Effector memory CD8-positive, alpha-beta T cell (primary cell): ENCODE data around the gene EPN3.
A peak's percentile ranks its signal among the peaks of the same experiment; 100 is the strongest.

Experiments used
- ATAC-seq: fragments of 150-1000 bp; cut with Tn5 transposase; replicated peaks from 2 replicates; pipeline ENCODE4 v1.10.0; 2021; ENCODE audit warnings: mild to moderate bottlenecking, moderate library complexity
- DNase-seq, 3 experiments: peaks; one replicate each; pipeline ENCODE4 v3.0.0; 2021
- H3K27ac Mint-ChIP-seq, 2 donors: one replicate each; pipeline ENCODE4 v1.8.0; 2022; ENCODE audit warnings: mild to moderate bottlenecking in 2 of 2, mixed read lengths in 2 of 2, moderate library complexity in 2 of 2
- H3K27me3 Mint-ChIP-seq, 2 donors: one replicate each; pipeline ENCODE4 v1.8.0; 2022; ENCODE audit warnings: mixed read lengths in 2 of 2
- H3K36me3 Mint-ChIP-seq: one replicate; pipeline ENCODE4 v1.8.0; 2022; ENCODE audit warnings: mild to moderate bottlenecking, moderate library complexity, mixed read lengths; ENCODE audit not compliant: insufficient read depth
- H3K4me1 Mint-ChIP-seq, 2 donors: one replicate each; pipeline ENCODE4 v1.8.0; 2022; ENCODE audit warnings: low read depth in 2 of 2, mixed read lengths in 2 of 2
- H3K4me3 Mint-ChIP-seq, 2 donors: one replicate each; pipeline ENCODE4 v1.8.0; 2022; ENCODE audit warnings: mild to moderate bottlenecking in 2 of 2, mixed read lengths in 2 of 2, moderate library complexity in 2 of 2
- H3K9me3 Mint-ChIP-seq, 2 donors: one replicate each; pipeline ENCODE4 v1.8.0; 2022; ENCODE audit warnings: mixed read lengths in 2 of 2

Gene EPN3

DNA sequence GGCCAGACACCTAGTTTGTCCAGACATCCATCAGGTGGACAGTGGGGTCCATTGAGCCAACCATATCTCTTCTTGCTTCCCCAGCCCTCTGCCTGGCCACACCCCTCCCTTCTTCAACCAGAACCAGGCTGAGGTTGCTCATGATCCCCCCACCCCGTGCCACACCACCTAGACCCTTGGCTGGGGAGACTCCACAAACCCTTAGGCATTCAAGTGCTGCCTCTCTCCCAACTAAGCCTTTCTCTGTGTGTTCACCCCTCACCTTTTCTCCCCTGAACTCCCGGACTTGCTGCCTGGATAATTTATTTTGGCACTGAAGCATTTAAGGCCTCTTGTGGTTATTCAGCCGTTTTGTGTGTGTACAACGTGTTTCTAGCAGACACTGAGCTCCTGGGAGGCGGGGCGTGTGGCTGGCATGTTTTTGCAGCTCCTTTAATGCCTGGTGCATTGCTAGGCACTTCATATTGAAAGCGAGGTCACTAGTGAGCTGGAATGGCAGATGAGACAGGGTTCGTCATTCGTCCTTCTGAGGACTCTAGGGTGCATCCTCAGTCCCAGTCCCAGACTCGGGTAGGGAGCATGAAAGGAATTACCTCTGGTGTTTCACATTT lies 56.7 kb downstream of the EPN3 start:
- H3K9me3 Mint-ChIP-seq: no peaks in the 10 kb centered on the region
- no peak overlapping the region for H3K4me3 Mint-ChIP-seq
- peaks cover 10 to 73% of the 10 kb centered on the region in 2 donors for H3K27me3 Mint-ChIP-seq
- DNase-seq (no peak), ATAC-seq (no peak)
- no peaks in the 10 kb centered on the region for H3K36me3 Mint-ChIP-seq
- no peak overlapping the region for H3K27ac Mint-ChIP-seq
- H3K4me1 Mint-ChIP-seq: no peaks in the 10 kb centered on the region

DNA sequence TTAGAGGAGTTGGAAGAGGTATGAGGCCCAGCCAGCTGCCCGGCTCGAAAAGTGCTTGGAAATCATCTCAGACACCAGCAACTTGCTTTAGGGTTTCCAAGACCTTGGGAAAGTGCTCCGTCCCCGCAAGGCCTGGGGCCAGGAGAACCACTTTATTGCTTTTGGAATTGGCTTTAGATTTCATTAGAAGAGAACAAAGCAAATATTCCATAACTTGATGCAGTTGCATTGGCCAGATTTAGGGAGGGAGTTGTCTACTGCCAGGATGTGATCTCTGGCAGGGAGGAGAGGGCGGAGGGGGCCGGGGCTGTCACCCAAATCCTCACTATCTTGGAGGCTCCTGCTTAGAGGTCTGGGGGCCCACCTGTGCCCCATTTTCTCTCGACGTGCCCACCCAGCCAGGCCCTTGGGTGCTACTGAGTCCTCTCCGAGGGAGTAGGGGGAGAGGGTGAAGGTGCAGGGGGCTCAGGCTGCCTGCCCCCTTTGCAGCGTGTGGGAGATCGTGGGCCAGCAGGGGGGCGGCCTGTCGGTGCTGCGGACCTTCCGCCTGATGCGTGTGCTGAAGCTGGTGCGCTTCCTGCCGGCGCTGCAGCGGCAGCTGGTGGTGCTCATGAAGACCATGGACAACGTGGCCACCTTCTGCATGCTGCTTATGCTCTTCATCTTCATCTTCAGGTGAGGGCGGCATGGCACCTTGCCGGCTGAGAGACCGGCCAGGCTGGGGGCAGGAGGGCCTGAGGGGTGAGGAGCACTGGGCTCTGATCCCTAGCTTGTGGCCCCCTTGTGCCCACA lies 58.6 kb downstream of the EPN3 start:
- H3K27ac Mint-ChIP-seq: no peak overlapping the region
- no peak for DNase-seq
- ATAC-seq: no peak
- H3K9me3 Mint-ChIP-seq: no peaks in the 10 kb centered on the region
- H3K27me3 Mint-ChIP-seq: peaks cover 11 to 73% of the 10 kb centered on the region in 2 donors
- no peaks in the 10 kb centered on the region for H3K36me3 Mint-ChIP-seq
- no peaks in the 10 kb centered on the region for H3K4me1 Mint-ChIP-seq
- H3K4me3 Mint-ChIP-seq: no peak overlapping the region

DNA sequence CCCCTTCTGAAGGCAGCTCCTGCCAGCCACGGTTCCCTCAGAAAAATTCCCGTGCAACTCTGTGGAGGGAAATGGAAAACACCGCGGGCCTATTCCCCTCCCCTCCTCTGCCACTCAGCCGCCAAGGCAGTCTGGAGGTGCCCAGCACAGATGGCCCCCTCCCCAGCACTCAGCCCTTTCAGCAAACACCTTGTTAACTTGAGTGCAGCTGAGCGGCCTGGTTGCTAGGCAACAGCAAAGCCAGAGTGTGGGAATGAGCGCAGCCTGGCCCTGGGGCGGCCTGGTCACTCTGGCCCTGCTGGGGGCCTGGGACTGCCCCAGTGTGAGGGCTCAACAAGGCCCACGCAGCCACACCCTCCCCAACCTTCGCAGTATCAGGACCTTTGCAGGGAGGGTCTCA lies 60.8 kb downstream of the EPN3 start:
- DNase-seq (no peak), ATAC-seq (no peak)
- H3K27me3 Mint-ChIP-seq: peaks cover 11 to 66% of the 10 kb centered on the region in 2 donors
- H3K36me3 Mint-ChIP-seq: no peaks in the 10 kb centered on the region
- H3K9me3 Mint-ChIP-seq: no peaks in the 10 kb centered on the region
- H3K4me1 Mint-ChIP-seq: no peaks in the 10 kb centered on the region
- no peak overlapping the region for H3K4me3 Mint-ChIP-seq
- peak overlapping the region in 1 of 2 donors; percentile 25 for H3K27ac Mint-ChIP-seq
